ENCODE data around the gene DTL.

GRCh38 chr1:212007886-212008285 is 27.7 kb upstream of the DTL start:
- TF ChIP-seq, protein P1, sequence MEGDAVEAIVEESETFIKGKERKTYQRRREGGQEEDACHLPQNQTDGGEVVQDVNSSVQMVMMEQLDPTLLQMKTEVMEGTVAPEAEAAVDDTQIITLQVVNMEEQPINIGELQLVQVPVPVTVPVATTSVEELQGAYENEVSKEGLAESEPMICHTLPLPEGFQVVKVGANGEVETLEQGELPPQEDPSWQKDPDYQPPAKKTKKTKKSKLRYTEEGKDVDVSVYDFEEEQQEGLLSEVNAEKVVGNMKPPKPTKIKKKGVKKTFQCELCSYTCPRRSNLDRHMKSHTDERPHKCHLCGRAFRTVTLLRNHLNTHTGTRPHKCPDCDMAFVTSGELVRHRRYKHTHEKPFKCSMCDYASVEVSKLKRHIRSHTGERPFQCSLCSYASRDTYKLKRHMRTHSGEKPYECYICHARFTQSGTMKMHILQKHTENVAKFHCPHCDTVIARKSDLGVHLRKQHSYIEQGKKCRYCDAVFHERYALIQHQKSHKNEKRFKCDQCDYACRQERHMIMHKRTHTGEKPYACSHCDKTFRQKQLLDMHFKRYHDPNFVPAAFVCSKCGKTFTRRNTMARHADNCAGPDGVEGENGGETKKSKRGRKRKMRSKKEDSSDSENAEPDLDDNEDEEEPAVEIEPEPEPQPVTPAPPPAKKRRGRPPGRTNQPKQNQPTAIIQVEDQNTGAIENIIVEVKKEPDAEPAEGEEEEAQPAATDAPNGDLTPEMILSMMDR (IDR thresholded peaks at IDR 0.05), result no peak
- TF ChIP-seq POLR2A (IDR thresholded peaks at IDR 0.05), result no peak
